BJ (cell line): Measurements from ENCODE around the gene PCP4. TPM values are rescaled to one million over a fixed set of nuclear protein-coding genes. Genes with fewer than 3 reads are reported as not detected.

ENCODE experiments used
- CTCF ChIA-PET: fragments of 350-600 bp; formaldehyde crosslinking; extraction: SDS; loops from one replicate; lab custom pipeline; 2021; ENCODE audit warnings: antibody characterized with exemption, inconsistent platforms; lab: Yijun Ruan, JAX
- POLR2A ChIA-PET: fragments of 300-600 bp; sonication (Branson Sonifier 250); formaldehyde crosslinking; extraction: SDS; loops from one replicate; lab custom pipeline; 2021; ENCODE audit warnings: antibody characterized with exemption; lab: Charles Lee
- DNase-seq: peaks from one replicate; pipeline ENCODE4 v3.0.0-alpha.2; 2011; ENCODE audit warnings: low read depth
- H3K27me3 ChIP-seq: 2 replicates; pipeline ENCODE4 v1.6.0; 2011; ENCODE audit warnings: low read length; ENCODE audit not compliant: control insufficient read depth, insufficient read depth
- H3K36me3 ChIP-seq: 2 replicates; pipeline ENCODE4 v1.5.1; 2011; ENCODE audit warnings: low read length; ENCODE audit not compliant: control insufficient read depth, insufficient read depth
- H3K4me3 ChIP-seq: 2 replicates; pipeline ENCODE4 v1.5.1; 2011; ENCODE audit warnings: low read depth, mild to moderate bottlenecking, control low read depth, low read length
- CTCF ChIP-seq: IDR thresholded peaks from 2 replicates; pipeline ENCODE4 v1.5.1; 2011; ENCODE audit warnings: low read depth, mild to moderate bottlenecking, control low read depth, inconsistent platforms, low read length, moderate library complexity; ENCODE audit not compliant: insufficient read depth
- polyA plus RNA-seq: library from polyadenylated mRNA; depleted of rRNA; stranded (reverse); fragments of >200 nt; gene quantifications from 2 replicates; pipeline ENCODE4 v1.2.3, GENCODE V29; 2011

PCP4 gene
- polyA plus RNA-seq, 1 experiment, result not detected

GRCh38 chr21:39845571-39846130, 21.6 kb upstream of the PCP4 start:
- no peak overlapping the region for H3K4me3 ChIP-seq
- DNase-seq, result no peak
- ChIA-PET POLR2A (no interaction called here), CTCF (interaction anchor here (0.6 to 0.9 kb wide), 2 partner anchors 39 to 59 kb away, joined by 3 to 5 read pairs; no protein-coding TSS in a partner anchor)
- H3K36me3 ChIP-seq, result no peaks in the 10 kb centered on the region
- no peaks in the 10 kb centered on the region for H3K27me3 ChIP-seq
- TF ChIP-seq CTCF, result no peak

GRCh38 chr21:39847877-39848276, 19.4 kb upstream of the PCP4 start:
- CTCF ChIA-PET, result no interaction called here
- no peak for TF ChIP-seq CTCF
- POLR2A ChIA-PET, result no interaction called here

GRCh38 chr21:39849014-39849655, 18.1 kb upstream of the PCP4 start:
- DNase-seq, result peak; percentile 34
- POLR2A ChIA-PET, result no interaction called here
- no peak overlapping the region for H3K4me3 ChIP-seq
- CTCF ChIA-PET, result no interaction called here
- no peak for TF ChIP-seq CTCF
- no peaks in the 10 kb centered on the region for H3K27me3 ChIP-seq
- no peaks in the 10 kb centered on the region for H3K36me3 ChIP-seq

More at GRCh38 chr21:39847877-39848276, 19.4 kb upstream of the PCP4 start:
- no peaks in the 10 kb centered on the region for H3K27me3 ChIP-seq
- no peak for DNase-seq
- H3K4me3 ChIP-seq, result no peak overlapping the region
- no peaks in the 10 kb centered on the region for H3K36me3 ChIP-seq

- Histone ChIP-seq H3K27me3 (no peaks in the 10 kb centered on the region), H3K36me3 (no peaks in the 10 kb centered on the region), H3K4me3 (no peak overlapping the region)
- ChIA-PET CTCF (no interaction called here), POLR2A (no interaction called here)
- DNase-seq, result no peak
- no peak for TF ChIP-seq CTCF
Observed at GRCh38 chr21:39850333-39850732, 16.9 kb upstream of the PCP4 start.

- CTCF ChIA-PET, result no interaction called here
Observed at GRCh38 chr21:39851002-39851618, 16.1 kb upstream of the PCP4 start.

More at GRCh38 chr21:39851002-39851618, 16.1 kb upstream of the PCP4 start:
- no peak for DNase-seq
- no peak for TF ChIP-seq CTCF
- Histone ChIP-seq H3K36me3 (no peaks in the 10 kb centered on the region), H3K27me3 (no peaks in the 10 kb centered on the region), H3K4me3 (no peak overlapping the region)
- POLR2A ChIA-PET, result no interaction called here
